GM10266 (cell line): Measurements from ENCODE around the gene SSB.
A peak's percentile ranks its signal among the peaks of the same experiment; 100 is the strongest.
"Not testable (repeated sequence)": the region's sequence is repeated elsewhere in the genome, so short reads cannot be mapped to it uniquely, and the experiment has no call there.

ENCODE experiments used
- DNase-seq: peaks from one replicate; pipeline ENCODE4 v3.0.0; 2012; ENCODE audit errors: extremely low spot score
- CTCF ChIP-seq: IDR thresholded peaks from 2 replicates; pipeline ENCODE4 v1.5.1; 2012; ENCODE audit warnings: mild to moderate bottlenecking, low read depth; ENCODE audit not compliant: control insufficient read depth, insufficient read depth; ENCODE audit errors: missing control alignments

The SSB gene

GRCh38 chr2:169798718-169799592 lies at the start of gene SSB:
SSB (plus strand) TSS chr2:169798871; CDS start chr2:169800961, 2,090 bp downstream.
- no peak for TF ChIP-seq CTCF

GRCh38 chr2:169752752-169753151 lies 45.9 kb upstream of the SSB start:
- DNase-seq = no peak
- no peak for TF ChIP-seq CTCF

More at GRCh38 chr2:169798718-169799592, at the start of gene SSB:
- DNase-seq = peak; percentile 95

GRCh38 chr2:169755083-169755870 lies 43.4 kb upstream of the SSB start:
- no peak for DNase-seq
- no peak for TF ChIP-seq CTCF

GRCh38 chr2:169756342-169756741 lies 42.3 kb upstream of the SSB start:
- no peak for TF ChIP-seq CTCF
- no peak for DNase-seq

GRCh38 chr2:169757356-169757755 lies 41.3 kb upstream of the SSB start:
- no peak for DNase-seq
- TF ChIP-seq CTCF = no peak

GRCh38 chr2:169757778-169758177 lies 40.9 kb upstream of the SSB start:
- TF ChIP-seq CTCF = no peak

GRCh38 chr2:169759987-169760386 lies 38.7 kb upstream of the SSB start:
- TF ChIP-seq CTCF = no peak
- no peak for DNase-seq

More at GRCh38 chr2:169757778-169758177, 40.9 kb upstream of the SSB start:
- no peak for DNase-seq

GRCh38 chr2:169760798-169761197 lies 37.9 kb upstream of the SSB start:
- not testable (repeated sequence) for DNase-seq
